NCI-H1694 treated with DMSO at 0.1 percent for 48 hours (cell line): ENCODE data around the gene PPIF.
A peak's percentile ranks its signal among the peaks of the same experiment; 100 is the strongest.

Experiments
- DNase-seq: peaks from one replicate; lab custom pipeline; 2025; lab: John Stamatoyannopoulos, UW

Gene PPIF

GRCh38 chr10:79347226-79347893 lies at the start of gene PPIF:
TSS of gene PPIF (plus strand) at chr10:79347469. CDS start at chr10:79347549, 80 bp downstream.
- DNase-seq: peak; percentile 81

GRCh38 chr10:79298403-79299244 lies 48.6 kb upstream of the PPIF start:
- no peak for DNase-seq

- DNase-seq: no peak
Observed at GRCh38 chr10:79299397-79300241, 47.6 kb upstream of the PPIF start.

- no peak for DNase-seq
Observed at GRCh38 chr10:79300711-79301110, 46.6 kb upstream of the PPIF start.

GRCh38 chr10:79301754-79302530 lies 45.3 kb upstream of the PPIF start:
- DNase-seq: no peak

GRCh38 chr10:79303631-79304478 lies 43.4 kb upstream of the PPIF start:
- DNase-seq: no peak

- no peak for DNase-seq
Observed at GRCh38 chr10:79304479-79305087, 42.7 kb upstream of the PPIF start.

- DNase-seq: no peak
Observed at GRCh38 chr10:79305515-79305914, 41.8 kb upstream of the PPIF start.

GRCh38 chr10:79305988-79306387 lies 41.3 kb upstream of the PPIF start:
- no peak for DNase-seq

GRCh38 chr10:79306644-79307220 lies 40.5 kb upstream of the PPIF start:
- DNase-seq: no peak

- DNase-seq: no peak
Observed at GRCh38 chr10:79308016-79308415, 39.3 kb upstream of the PPIF start.

GRCh38 chr10:79308969-79309665 lies 38.2 kb upstream of the PPIF start:
- no peak for DNase-seq

- DNase-seq: no peak
Observed at GRCh38 chr10:79310200-79310865, 36.9 kb upstream of the PPIF start.

- no peak for DNase-seq
Observed at GRCh38 chr10:79310911-79311573, 36.2 kb upstream of the PPIF start.

- DNase-seq: no peak
Observed at GRCh38 chr10:79311581-79312407, 35.5 kb upstream of the PPIF start.

GRCh38 chr10:79312601-79313187 lies 34.6 kb upstream of the PPIF start:
- no peak for DNase-seq

GRCh38 chr10:79313320-79313719 lies 33.9 kb upstream of the PPIF start:
- DNase-seq: no peak
